OCI-LY3 (cell line): ENCODE data around the gene FCHO1.

Experiments
- H2AFZ ChIP-seq: fragments of 200-600, 300-600 bp; shearing (Covaris generic); 2 replicates; pipeline ENCODE4 v1.6.0; 2014; ENCODE audit warnings: antibody characterized with exemption, low read depth, low read length
- H3K27ac ChIP-seq: fragments of 200-600, 300-600 bp; sonication (generic); 2 replicates; pipeline ENCODE4 v1.5.1; 2014; ENCODE audit warnings: mild to moderate bottlenecking, low read length, moderate library complexity, mixed read lengths
- H3K27me3 ChIP-seq: fragments of 200-600, 300-600 bp; sonication (generic); 2 replicates; pipeline ENCODE4 v1.6.1; 2014; ENCODE audit warnings: low read depth, low read length, mixed read lengths
- H3K36me3 ChIP-seq: fragments of 200-600, 300-600 bp; sonication (generic); replicated peaks from 2 replicates; pipeline ENCODE3; 2014; ENCODE audit warnings: low read depth, low read length, mixed read lengths
- H3K4me1 ChIP-seq: fragments of 300-600, 200-600 bp; sonication (generic); 2 replicates; pipeline ENCODE4 v1.6.1; 2014; ENCODE audit warnings: low read length, mixed read lengths
- H3K4me2 ChIP-seq: fragments of 200-600, 300-600 bp; sonication (generic); 2 replicates; pipeline ENCODE4 v1.6.1; 2014; ENCODE audit warnings: low read length, mixed read lengths
- H3K4me3 ChIP-seq: fragments of 300-600, 200-600 bp; sonication (generic); 2 replicates; pipeline ENCODE4 v1.5.1; 2014; ENCODE audit warnings: antibody characterized with exemption, mild to moderate bottlenecking, low read length, moderate library complexity
- H3K79me2 ChIP-seq: fragments of 300-600, 200-600 bp; shearing (Covaris generic); 2 replicates; pipeline ENCODE4 v1.6.1; 2014; ENCODE audit warnings: mild to moderate bottlenecking, low read length, mixed read lengths
- H3K9ac ChIP-seq: fragments of 300-600, 200-600 bp; shearing (Covaris generic); 2 replicates; pipeline ENCODE4 v1.6.0; 2014; ENCODE audit warnings: mild to moderate bottlenecking, low read length, moderate library complexity
- H3K9me3 ChIP-seq: fragments of 200-600, 300-600 bp; shearing (Covaris generic); 2 replicates; pipeline ENCODE4 v1.6.1; 2014; ENCODE audit warnings: low read length, mixed read lengths; ENCODE audit not compliant: insufficient read depth
- H4K20me1 ChIP-seq: fragments of 200-600, 300-600 bp; sonication (generic); 2 replicates; pipeline ENCODE4 v1.6.1; 2016; ENCODE audit warnings: low read length, mixed read lengths; ENCODE audit not compliant: insufficient read depth
- EZH2phosphoT487 ChIP-seq: fragments of 200-600 bp; shearing (Covaris generic); IDR thresholded peaks from 2 replicates; pipeline ENCODE4 v1.6.1; 2018; ENCODE audit warnings: antibody characterized with exemption, mixed run types, low read depth
- TF ChIP-seq, protein P1 (sequence below): fragments of 200-600, 300-600 bp; sonication (generic); IDR thresholded peaks from 2 replicates; pipeline ENCODE4 v1.5.1; 2014; ENCODE audit warnings: antibody characterized with exemption, low read length, low read depth

The FCHO1 gene

DNA sequence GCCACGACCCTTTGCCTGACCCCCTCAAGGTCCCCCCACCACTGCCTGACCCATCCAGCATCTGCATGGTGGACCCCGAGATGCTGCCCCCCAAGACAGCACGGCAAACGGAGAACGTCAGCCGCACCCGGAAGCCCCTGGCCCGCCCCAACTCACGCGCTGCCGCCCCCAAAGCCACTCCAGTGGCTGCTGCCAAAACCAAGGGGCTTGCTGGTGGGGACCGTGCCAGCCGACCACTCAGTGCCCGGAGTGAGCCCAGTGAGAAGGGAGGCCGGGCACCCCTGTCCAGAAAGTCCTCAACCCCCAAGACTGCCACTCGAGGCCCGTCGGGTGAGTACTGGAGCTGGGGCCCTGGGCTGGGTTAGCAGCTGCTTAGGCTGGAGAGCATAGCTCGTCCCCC, 23.4 kb upstream of the FCHO1 start:
- Histone ChIP-seq H3K27ac (no peak overlapping the region), H4K20me1 (peaks cover 9% of the 10 kb centered on the region), H3K79me2 (peaks cover 40% of the 10 kb centered on the region), H3K4me3 (no peak overlapping the region), H3K9ac (no peak overlapping the region), H3K36me3 (peaks cover 62% of the 10 kb centered on the region), H2AFZ (no peak overlapping the region), H3K4me1 (no peaks in the 10 kb centered on the region), H3K27me3 (no peaks in the 10 kb centered on the region), H3K4me2 (no peak overlapping the region), H3K9me3 (no peaks in the 10 kb centered on the region)
- TF ChIP-seq, protein P1, sequence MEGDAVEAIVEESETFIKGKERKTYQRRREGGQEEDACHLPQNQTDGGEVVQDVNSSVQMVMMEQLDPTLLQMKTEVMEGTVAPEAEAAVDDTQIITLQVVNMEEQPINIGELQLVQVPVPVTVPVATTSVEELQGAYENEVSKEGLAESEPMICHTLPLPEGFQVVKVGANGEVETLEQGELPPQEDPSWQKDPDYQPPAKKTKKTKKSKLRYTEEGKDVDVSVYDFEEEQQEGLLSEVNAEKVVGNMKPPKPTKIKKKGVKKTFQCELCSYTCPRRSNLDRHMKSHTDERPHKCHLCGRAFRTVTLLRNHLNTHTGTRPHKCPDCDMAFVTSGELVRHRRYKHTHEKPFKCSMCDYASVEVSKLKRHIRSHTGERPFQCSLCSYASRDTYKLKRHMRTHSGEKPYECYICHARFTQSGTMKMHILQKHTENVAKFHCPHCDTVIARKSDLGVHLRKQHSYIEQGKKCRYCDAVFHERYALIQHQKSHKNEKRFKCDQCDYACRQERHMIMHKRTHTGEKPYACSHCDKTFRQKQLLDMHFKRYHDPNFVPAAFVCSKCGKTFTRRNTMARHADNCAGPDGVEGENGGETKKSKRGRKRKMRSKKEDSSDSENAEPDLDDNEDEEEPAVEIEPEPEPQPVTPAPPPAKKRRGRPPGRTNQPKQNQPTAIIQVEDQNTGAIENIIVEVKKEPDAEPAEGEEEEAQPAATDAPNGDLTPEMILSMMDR = no peak
- TF ChIP-seq EZH2phosphoT487 = no peak

DNA sequence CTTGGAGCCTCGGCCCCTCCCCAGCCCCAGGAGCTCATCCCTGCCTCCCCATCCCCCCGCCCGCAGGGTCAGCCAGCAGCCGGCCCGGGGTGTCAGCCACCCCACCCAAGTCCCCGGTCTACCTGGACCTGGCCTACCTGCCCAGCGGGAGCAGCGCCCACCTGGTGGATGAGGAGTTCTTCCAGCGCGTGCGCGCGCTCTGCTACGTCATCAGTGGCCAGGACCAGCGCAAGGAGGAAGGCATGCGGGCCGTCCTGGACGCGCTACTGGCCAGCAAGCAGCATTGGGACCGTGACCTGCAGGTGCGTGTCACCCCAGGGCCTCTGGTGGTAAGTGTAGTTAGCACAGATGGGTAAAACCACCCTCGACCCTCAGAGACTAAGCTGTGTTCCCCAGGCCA, 18.1 kb upstream of the FCHO1 start:
- H4K20me1 ChIP-seq = peaks cover 9% of the 10 kb centered on the region
- peaks cover 61% of the 10 kb centered on the region for H3K36me3 ChIP-seq
- no peak overlapping the region for H3K4me3 ChIP-seq
- peaks cover 31% of the 10 kb centered on the region for H3K79me2 ChIP-seq
- no peaks in the 10 kb centered on the region for H3K9me3 ChIP-seq
- TF ChIP-seq, protein P1 = no peak
- no peak for TF ChIP-seq EZH2phosphoT487
- H3K4me2 ChIP-seq = no peak overlapping the region
- H3K27me3 ChIP-seq = no peaks in the 10 kb centered on the region
- no peak overlapping the region for H3K27ac ChIP-seq
- no peak overlapping the region for H2AFZ ChIP-seq
- no peak overlapping the region for H3K9ac ChIP-seq
- no peaks in the 10 kb centered on the region for H3K4me1 ChIP-seq

- Histone ChIP-seq H4K20me1 (peaks cover 9% of the 10 kb centered on the region), H3K79me2 (peaks cover 30% of the 10 kb centered on the region), H3K27ac (no peak overlapping the region), H3K4me2 (no peak overlapping the region), H3K27me3 (no peaks in the 10 kb centered on the region), H3K9ac (no peak overlapping the region), H3K36me3 (peaks cover 57% of the 10 kb centered on the region), H2AFZ (no peak overlapping the region), H3K4me1 (peaks cover 8% of the 10 kb centered on the region), H3K9me3 (no peaks in the 10 kb centered on the region), H3K4me3 (no peak overlapping the region)
- no peak for TF ChIP-seq EZH2phosphoT487
- TF ChIP-seq, protein P1 = no peak
Measured at GRCh38 chr19:17734146-17734545, 17.1 kb upstream of the FCHO1 start.

DNA sequence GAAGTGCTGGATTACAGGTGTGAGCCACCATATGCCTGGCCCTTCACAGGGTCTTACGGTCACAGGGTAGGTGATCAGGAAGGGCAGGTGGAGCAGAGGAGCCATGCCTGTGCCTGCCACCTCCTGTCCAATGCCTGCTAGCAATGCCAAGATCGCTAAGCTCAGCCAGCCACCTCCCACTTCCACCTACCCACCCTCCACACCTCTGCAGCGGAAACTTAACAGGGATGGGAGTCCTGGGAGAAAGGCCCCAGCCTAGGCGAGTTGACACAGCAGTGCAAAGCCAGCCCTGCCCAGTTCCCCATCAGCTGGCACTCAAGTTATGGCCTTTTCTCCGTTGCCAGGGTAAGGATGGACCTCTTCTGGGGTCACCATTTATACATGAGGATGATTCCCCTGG, 15.9 kb upstream of the FCHO1 start:
- no peaks in the 10 kb centered on the region for H3K9me3 ChIP-seq
- peaks cover 47% of the 10 kb centered on the region for H3K36me3 ChIP-seq
- no peak overlapping the region for H2AFZ ChIP-seq
- no peak overlapping the region for H3K4me2 ChIP-seq
- no peak overlapping the region for H3K9ac ChIP-seq
- no peak overlapping the region for H3K27ac ChIP-seq
- peaks cover 20% of the 10 kb centered on the region for H3K79me2 ChIP-seq
- no peak for TF ChIP-seq EZH2phosphoT487
- TF ChIP-seq, protein P1 = no peak
- peaks cover 9% of the 10 kb centered on the region for H4K20me1 ChIP-seq
- H3K4me1 ChIP-seq = peaks cover 19% of the 10 kb centered on the region
- H3K4me3 ChIP-seq = no peak overlapping the region
- H3K27me3 ChIP-seq = no peaks in the 10 kb centered on the region
